Caco-2 (cell line): ENCODE measurements around the gene DAD1. TPM values are rescaled to one million over a fixed set of nuclear protein-coding genes. Genes with fewer than 3 reads are reported as not detected.

ENCODE experiments used
- BruUV-seq: library from RNA; stranded (reverse); fragments of 400-500 nt; replicated peaks from 2 replicates; lab custom pipeline; 2021; lab: Mats Ljungman, UMichigan
- CTCF ChIA-PET: fragments of 300-600 bp; sonication (Branson Sonifier 250); formaldehyde crosslinking; loops from one replicate; lab custom pipeline; 2022; ENCODE audit warnings: antibody characterized with exemption; lab: Charles Lee
- POLR2A ChIA-PET: fragments of 300-600 bp; sonication (Branson Sonifier 250); formaldehyde crosslinking; loops from one replicate; lab custom pipeline; 2022; ENCODE audit warnings: antibody characterized with exemption; lab: Charles Lee
- DNase-seq, 2 experiments: peaks; one replicate each; pipeline versions ENCODE4 v3.0.0 to v3.0.0-alpha.2; 2020 to 2022
- H3K27me3 ChIP-seq: replicated peaks from 2 replicates; pipeline ENCODE4 v1.6.0; 2011; ENCODE audit warnings: low read length; ENCODE audit not compliant: control insufficient read depth, insufficient read depth
- H3K36me3 ChIP-seq: 2 replicates; pipeline ENCODE4 v1.5.1; 2011; ENCODE audit warnings: low read length; ENCODE audit not compliant: control insufficient read depth, insufficient read depth
- H3K4me1 ChIP-seq: fragments of 250-450 bp; sonication (Bioruptor Pico); 2 replicates; pipeline ENCODE4 v1.5.1; 2020; ENCODE audit warnings: mild to moderate bottlenecking
- H3K4me3 ChIP-seq: 2 replicates; pipeline ENCODE4 v1.5.1; 2011; ENCODE audit warnings: low read depth, mild to moderate bottlenecking, control low read depth, low read length
- H3K9me3 ChIP-seq: fragments of 250-450 bp; sonication (Bioruptor Pico); 2 replicates; pipeline ENCODE4 v1.5.1; 2020; ENCODE audit warnings: mild to moderate bottlenecking, moderate library complexity
- H3K27ac Mint-ChIP-seq: one replicate; pipeline ENCODE4 v1.8.0; 2022; ENCODE audit warnings: mixed read lengths; ENCODE audit not compliant: unreplicated experiment
- H3K27me3 Mint-ChIP-seq: one replicate; pipeline ENCODE4 v1.8.0; 2022; ENCODE audit warnings: mixed read lengths; ENCODE audit not compliant: insufficient read depth, unreplicated experiment
- H3K36me3 Mint-ChIP-seq: one replicate; pipeline ENCODE4 v1.8.0; 2022; ENCODE audit warnings: mild to moderate bottlenecking, mixed read lengths; ENCODE audit not compliant: insufficient read depth, unreplicated experiment
- H3K4me1 Mint-ChIP-seq: one replicate; pipeline ENCODE4 v1.8.0; 2022; ENCODE audit warnings: low read depth, mixed read lengths; ENCODE audit not compliant: unreplicated experiment
- H3K4me3 Mint-ChIP-seq: one replicate; pipeline ENCODE4 v1.8.0; 2022; ENCODE audit warnings: mild to moderate bottlenecking, moderate library complexity, mixed read lengths; ENCODE audit not compliant: unreplicated experiment
- H3K9me3 Mint-ChIP-seq: one replicate; pipeline ENCODE4 v1.8.0; 2022; ENCODE audit warnings: mixed read lengths; ENCODE audit not compliant: unreplicated experiment
- CTCF ChIP-seq, 2 experiments: fragments of 200-600 bp in 1 of 2; IDR thresholded peaks; 1 replicate in 1 of 2; 2 replicates in 1 of 2; pipeline versions ENCODE4 v1.5.1 to v1.8.0; 2011 to 2022; ENCODE audit warnings: antibody characterized with exemption in 1 of 2, control low read depth in 1 of 2, inconsistent platforms in 1 of 2, low read depth in 1 of 2, low read length in 1 of 2, mild to moderate bottlenecking in 1 of 2, moderate library complexity in 1 of 2; ENCODE audit not compliant: insufficient read depth in 1 of 2, severe bottlenecking in 1 of 2, unreplicated experiment in 1 of 2
- intact Hi-C: fragments of 100-400 bp; cut with micrococcal nuclease; formaldehyde crosslinking; loops from one replicate; pipeline ENCODE4 v1.10.0; 2022; ENCODE audit not compliant: unreplicated experiment
- total RNA-seq: library from RNA; stranded (reverse); gene quantifications from 2 replicates; pipeline ENCODE4 v1.2.3, GENCODE V29; 2022

Gene DAD1
- total RNA-seq, 1 experiment from 2014 or later: 160 TPM

GRCh38 chr14:22627506-22628263 is 38.7 kb upstream of the DAD1 start:
- Mint-ChIP-seq H3K27ac (no peak overlapping the region), H3K36me3 (no peaks in the 10 kb centered on the region), H3K4me3 (no peak overlapping the region), H3K27me3 (no peaks in the 10 kb centered on the region), H3K9me3 (peaks cover 26% of the 10 kb centered on the region), H3K4me1 (no peaks in the 10 kb centered on the region)
- DNase-seq: no peak
- H3K27me3 ChIP-seq: no peaks in the 10 kb centered on the region
- TF ChIP-seq CTCF (IDR thresholded peaks at IDR 0.05; ENCODE audit: insufficient read depth in 1 of 2, low read depth in 1 of 2, low read length in 1 of 2, severe bottlenecking in 1 of 2, unreplicated experiment in 1 of 2): no peak
- no peak overlapping the region for H3K4me3 ChIP-seq
- no peaks in the 10 kb centered on the region for H3K4me1 ChIP-seq
- no peaks in the 10 kb centered on the region for H3K36me3 ChIP-seq
- peaks cover 10% of the 10 kb centered on the region; the same call in 1 of the 2 replicates for H3K9me3 ChIP-seq
- ChIA-PET POLR2A (no interaction called here), CTCF (no interaction called here)
- no TSS peak for BruUV-seq
- intact Hi-C loops: no loop called here

- CTCF ChIA-PET: no interaction called here
- Mint-ChIP-seq H3K4me1 (no peaks in the 10 kb centered on the region), H3K27me3 (no peaks in the 10 kb centered on the region), H3K9me3 (peaks cover 20% of the 10 kb centered on the region), H3K36me3 (no peaks in the 10 kb centered on the region), H3K4me3 (no peak overlapping the region), H3K27ac (no peak overlapping the region)
- Histone ChIP-seq H3K27me3 (no peaks in the 10 kb centered on the region), H3K4me3 (no peak overlapping the region), H3K36me3 (no peaks in the 10 kb centered on the region), H3K4me1 (no peaks in the 10 kb centered on the region), H3K9me3 (peaks cover 10% of the 10 kb centered on the region; the same call in 1 of the 2 replicates)
- intact Hi-C loops: no loop called here
- BruUV-seq: no TSS peak
- no peak for TF ChIP-seq CTCF (IDR thresholded peaks at IDR 0.05; ENCODE audit: insufficient read depth in 1 of 2, low read depth in 1 of 2, low read length in 1 of 2, severe bottlenecking in 1 of 2, unreplicated experiment in 1 of 2)
- no peak for DNase-seq
- POLR2A ChIA-PET: no interaction called here
Measured at GRCh38 chr14:22626590-22626989, 37.6 kb upstream of the DAD1 start.

- no TSS peak for BruUV-seq
- H3K36me3 Mint-ChIP-seq: no peaks in the 10 kb centered on the region
- no peaks in the 10 kb centered on the region for H3K4me1 ChIP-seq
- no peaks in the 10 kb centered on the region for H3K9me3 Mint-ChIP-seq
- no peaks in the 10 kb centered on the region for H3K36me3 ChIP-seq
- DNase-seq: no peak
- intact Hi-C loops: no loop called here
- no peak overlapping the region for H3K27ac Mint-ChIP-seq
- H3K4me3 Mint-ChIP-seq: no peak overlapping the region
- no peaks in the 10 kb centered on the region for H3K27me3 Mint-ChIP-seq
- H3K4me1 Mint-ChIP-seq: no peaks in the 10 kb centered on the region
- TF ChIP-seq CTCF (IDR thresholded peaks at IDR 0.05; ENCODE audit: insufficient read depth in 1 of 2, low read depth in 1 of 2, low read length in 1 of 2, severe bottlenecking in 1 of 2, unreplicated experiment in 1 of 2): no peak
- H3K4me3 ChIP-seq: no peak overlapping the region
- no peaks in the 10 kb centered on the region for H3K9me3 ChIP-seq
- H3K27me3 ChIP-seq: no peaks in the 10 kb centered on the region
- ChIA-PET POLR2A (no interaction called here), CTCF (interaction anchor here (0.8 kb wide), 1 partner anchor 53 kb away, joined by 3 read pairs; no protein-coding TSS in a partner anchor)
Measured at GRCh38 chr14:22623047-22623446, 34.0 kb upstream of the DAD1 start.
